Caco-2 (cell line): ENCODE results near the gene GPS1. TPM values are rescaled to one million over a fixed set of nuclear protein-coding genes. Genes with fewer than 3 reads are reported as not detected.

Experiments
- BruUV-seq: library from RNA; stranded (reverse); fragments of 400-500 nt; replicated peaks from 2 replicates; lab custom pipeline; 2021; lab: Mats Ljungman, UMichigan
- CTCF ChIA-PET: fragments of 300-600 bp; sonication (Branson Sonifier 250); formaldehyde crosslinking; loops from one replicate; lab custom pipeline; 2022; ENCODE audit warnings: antibody characterized with exemption; lab: Charles Lee
- POLR2A ChIA-PET: fragments of 300-600 bp; sonication (Branson Sonifier 250); formaldehyde crosslinking; loops from one replicate; lab custom pipeline; 2022; ENCODE audit warnings: antibody characterized with exemption; lab: Charles Lee
- DNase-seq, 2 experiments: peaks; one replicate each; pipeline versions ENCODE4 v3.0.0 to v3.0.0-alpha.2; 2020 to 2022
- H3K27me3 ChIP-seq: replicated peaks from 2 replicates; pipeline ENCODE4 v1.6.0; 2011; ENCODE audit warnings: low read length; ENCODE audit not compliant: control insufficient read depth, insufficient read depth
- H3K36me3 ChIP-seq: 2 replicates; pipeline ENCODE4 v1.5.1; 2011; ENCODE audit warnings: low read length; ENCODE audit not compliant: control insufficient read depth, insufficient read depth
- H3K4me1 ChIP-seq: fragments of 250-450 bp; sonication (Bioruptor Pico); 2 replicates; pipeline ENCODE4 v1.5.1; 2020; ENCODE audit warnings: mild to moderate bottlenecking
- H3K4me3 ChIP-seq: 2 replicates; pipeline ENCODE4 v1.5.1; 2011; ENCODE audit warnings: low read depth, mild to moderate bottlenecking, control low read depth, low read length
- H3K9me3 ChIP-seq: fragments of 250-450 bp; sonication (Bioruptor Pico); 2 replicates; pipeline ENCODE4 v1.5.1; 2020; ENCODE audit warnings: mild to moderate bottlenecking, moderate library complexity
- H3K27ac Mint-ChIP-seq: one replicate; pipeline ENCODE4 v1.8.0; 2022; ENCODE audit warnings: mixed read lengths; ENCODE audit not compliant: unreplicated experiment
- H3K27me3 Mint-ChIP-seq: one replicate; pipeline ENCODE4 v1.8.0; 2022; ENCODE audit warnings: mixed read lengths; ENCODE audit not compliant: insufficient read depth, unreplicated experiment
- H3K36me3 Mint-ChIP-seq: one replicate; pipeline ENCODE4 v1.8.0; 2022; ENCODE audit warnings: mild to moderate bottlenecking, mixed read lengths; ENCODE audit not compliant: insufficient read depth, unreplicated experiment
- H3K4me1 Mint-ChIP-seq: one replicate; pipeline ENCODE4 v1.8.0; 2022; ENCODE audit warnings: low read depth, mixed read lengths; ENCODE audit not compliant: unreplicated experiment
- H3K4me3 Mint-ChIP-seq: one replicate; pipeline ENCODE4 v1.8.0; 2022; ENCODE audit warnings: mild to moderate bottlenecking, moderate library complexity, mixed read lengths; ENCODE audit not compliant: unreplicated experiment
- H3K9me3 Mint-ChIP-seq: one replicate; pipeline ENCODE4 v1.8.0; 2022; ENCODE audit warnings: mixed read lengths; ENCODE audit not compliant: unreplicated experiment
- CTCF ChIP-seq, 2 experiments: fragments of 200-600 bp in 1 of 2; IDR thresholded peaks; 1 replicate in 1 of 2; 2 replicates in 1 of 2; pipeline versions ENCODE4 v1.5.1 to v1.8.0; 2011 to 2022; ENCODE audit warnings: antibody characterized with exemption in 1 of 2, control low read depth in 1 of 2, inconsistent platforms in 1 of 2, low read depth in 1 of 2, low read length in 1 of 2, mild to moderate bottlenecking in 1 of 2, moderate library complexity in 1 of 2; ENCODE audit not compliant: insufficient read depth in 1 of 2, severe bottlenecking in 1 of 2, unreplicated experiment in 1 of 2
- intact Hi-C: fragments of 100-400 bp; cut with micrococcal nuclease; formaldehyde crosslinking; loops from one replicate; pipeline ENCODE4 v1.10.0; 2022; ENCODE audit not compliant: unreplicated experiment
- total RNA-seq: library from RNA; stranded (reverse); gene quantifications from 2 replicates; pipeline ENCODE4 v1.2.3, GENCODE V29; 2022

Gene GPS1
- total RNA-seq, 1 experiment from 2014 or later = 195 TPM

- peaks cover 10% of the 10 kb centered on the region for H3K4me1 ChIP-seq
- no peak overlapping the region for H3K27ac Mint-ChIP-seq
- H3K4me3 Mint-ChIP-seq = no peak overlapping the region
- no peak for DNase-seq
- no peaks in the 10 kb centered on the region for H3K27me3 ChIP-seq
- H3K9me3 Mint-ChIP-seq = no peaks in the 10 kb centered on the region
- H3K4me1 Mint-ChIP-seq = no peaks in the 10 kb centered on the region
- ChIA-PET CTCF (interaction anchor here (0.7 to 2.0 kb wide), 3 partner anchors 12 to 31 kb away, joined by 4 to 7 read pairs (median 5); no protein-coding TSS in a partner anchor), POLR2A (no interaction called here)
- H3K9me3 ChIP-seq = no peaks in the 10 kb centered on the region
- peaks cover 60% of the 10 kb centered on the region for H3K36me3 Mint-ChIP-seq
- no peak for TF ChIP-seq CTCF (IDR thresholded peaks at IDR 0.05; ENCODE audit: insufficient read depth in 1 of 2, low read depth in 1 of 2, low read length in 1 of 2, severe bottlenecking in 1 of 2, unreplicated experiment in 1 of 2)
- H3K27me3 Mint-ChIP-seq = no peaks in the 10 kb centered on the region
- peaks cover 3% of the 10 kb centered on the region for H3K36me3 ChIP-seq
- intact Hi-C loops = no loop called here
- BruUV-seq = no TSS peak
- no peak overlapping the region for H3K4me3 ChIP-seq
These were observed 9.6 kb downstream of the GPS1 start for GRCh38 chr17:82061047-82061925.

- POLR2A ChIA-PET = no interaction called here
- DNase-seq = no peak
- Histone ChIP-seq H3K4me3 (no peak overlapping the region), H3K27me3 (no peaks in the 10 kb centered on the region), H3K9me3 (no peaks in the 10 kb centered on the region), H3K36me3 (peaks cover 3% of the 10 kb centered on the region; the same call in 1 of the 2 replicates), H3K4me1 (peaks cover 12% of the 10 kb centered on the region)
- H3K27ac Mint-ChIP-seq = no peak overlapping the region
- no TSS peak for BruUV-seq
- H3K9me3 Mint-ChIP-seq = no peaks in the 10 kb centered on the region
- peaks cover 49% of the 10 kb centered on the region for H3K36me3 Mint-ChIP-seq
- H3K27me3 Mint-ChIP-seq = no peaks in the 10 kb centered on the region
- no peaks in the 10 kb centered on the region for H3K4me1 Mint-ChIP-seq
- no peak overlapping the region for H3K4me3 Mint-ChIP-seq
- intact Hi-C loops = no loop called here
- TF ChIP-seq CTCF (IDR thresholded peaks at IDR 0.05; ENCODE audit: insufficient read depth in 1 of 2, low read depth in 1 of 2, low read length in 1 of 2, severe bottlenecking in 1 of 2, unreplicated experiment in 1 of 2) = no peak
- CTCF ChIA-PET = interaction anchor here (0.7 to 2.0 kb wide), 4 partner anchors 11 to 374 kb away, joined by 3 to 7 read pairs (median 4); no protein-coding TSS in a partner anchor
These were observed 10.6 kb downstream of the GPS1 start for GRCh38 chr17:82062076-82062983.

GRCh38 chr17:82062984-82063368 is 11.3 kb downstream of the GPS1 start:
- Histone ChIP-seq H3K4me3 (no peak overlapping the region), H3K4me1 (peaks cover 12% of the 10 kb centered on the region), H3K9me3 (no peaks in the 10 kb centered on the region), H3K27me3 (no peaks in the 10 kb centered on the region), H3K36me3 (peaks cover 3% of the 10 kb centered on the region; the same call in 1 of the 2 replicates)
- Mint-ChIP-seq H3K36me3 (peaks cover 43% of the 10 kb centered on the region), H3K4me1 (no peaks in the 10 kb centered on the region), H3K9me3 (no peaks in the 10 kb centered on the region), H3K27me3 (no peaks in the 10 kb centered on the region), H3K27ac (no peak overlapping the region), H3K4me3 (no peak overlapping the region)
- BruUV-seq = no TSS peak
- intact Hi-C loops = no loop called here
- DNase-seq = no peak
- ChIA-PET POLR2A (no interaction called here), CTCF (interaction anchor here (0.7 to 2.0 kb wide), 3 partner anchors 32 to 373 kb away, joined by 3 to 7 read pairs (median 4); no protein-coding TSS in a partner anchor)
- no peak for TF ChIP-seq CTCF (IDR thresholded peaks at IDR 0.05; ENCODE audit: insufficient read depth in 1 of 2, low read depth in 1 of 2, low read length in 1 of 2, severe bottlenecking in 1 of 2, unreplicated experiment in 1 of 2)
